GM21526 (cell line): ENCODE measurements around the gene CA5A.
"Not testable (repeated sequence)": the region's sequence is repeated elsewhere in the genome, so short reads cannot be mapped to it uniquely, and the experiment has no call there.

Experiments
- ATAC-seq: cut with Tn5 transposase; IDR thresholded peaks from one replicate; pipeline ENCODE4 v1.9.1; 2021; ENCODE audit warnings: moderate library complexity; ENCODE audit not compliant: unreplicated experiment, low FRiP score

CA5A gene

GRCh38 chr16:87949071-87949744 lies 12.9 kb upstream of the CA5A start:
- ATAC-seq: no peak

GRCh38 chr16:87948735-87949070 lies 12.4 kb upstream of the CA5A start:
- ATAC-seq: no peak

- no peak for ATAC-seq
Measured at GRCh38 chr16:87948119-87948545, 11.8 kb upstream of the CA5A start.

- no peak for ATAC-seq
Measured at GRCh38 chr16:87947356-87948118, 11.2 kb upstream of the CA5A start.

- no peak for ATAC-seq
Measured at GRCh38 chr16:87946596-87947347, 10.4 kb upstream of the CA5A start.

- ATAC-seq: no peak
Measured at GRCh38 chr16:87945351-87946042, 9.2 kb upstream of the CA5A start.

GRCh38 chr16:87942680-87943079 lies 6.4 kb upstream of the CA5A start:
- ATAC-seq: no peak

GRCh38 chr16:87939562-87940423 lies 3.5 kb upstream of the CA5A start:
- ATAC-seq: no peak

- no peak for ATAC-seq
Measured at GRCh38 chr16:87938412-87938949, 2.2 kb upstream of the CA5A start.

- ATAC-seq: not testable (repeated sequence)
Measured at GRCh38 chr16:87937231-87937542, 858 bp upstream of the CA5A start.

GRCh38 chr16:87936016-87936374 lies 334 bp downstream of the CA5A start:
- not testable (repeated sequence) for ATAC-seq

GRCh38 chr16:87934752-87935425 lies 1.4 kb downstream of the CA5A start:
- not testable (repeated sequence) for ATAC-seq

GRCh38 chr16:87933140-87933495 lies 3.2 kb downstream of the CA5A start:
- ATAC-seq: no peak

- ATAC-seq: not testable (repeated sequence)
Measured at GRCh38 chr16:87932475-87933139, 3.7 kb downstream of the CA5A start.

GRCh38 chr16:87931504-87931903 lies 4.8 kb downstream of the CA5A start:
- ATAC-seq: no peak

- ATAC-seq: no peak
Measured at GRCh38 chr16:87930456-87930855, 5.9 kb downstream of the CA5A start.

GRCh38 chr16:87929986-87930385 lies 6.3 kb downstream of the CA5A start:
- no peak for ATAC-seq

- no peak for ATAC-seq
Measured at GRCh38 chr16:87927195-87927562, 9.2 kb downstream of the CA5A start.
